ENCODE data around the gene GOLGA6A.
A peak's percentile ranks its signal among the peaks of the same experiment; 100 is the strongest.
"Not testable (repeated sequence)": the region's sequence is repeated elsewhere in the genome, so short reads cannot be mapped to it uniquely, and the experiment has no call there.

The GOLGA6A gene

DNA sequence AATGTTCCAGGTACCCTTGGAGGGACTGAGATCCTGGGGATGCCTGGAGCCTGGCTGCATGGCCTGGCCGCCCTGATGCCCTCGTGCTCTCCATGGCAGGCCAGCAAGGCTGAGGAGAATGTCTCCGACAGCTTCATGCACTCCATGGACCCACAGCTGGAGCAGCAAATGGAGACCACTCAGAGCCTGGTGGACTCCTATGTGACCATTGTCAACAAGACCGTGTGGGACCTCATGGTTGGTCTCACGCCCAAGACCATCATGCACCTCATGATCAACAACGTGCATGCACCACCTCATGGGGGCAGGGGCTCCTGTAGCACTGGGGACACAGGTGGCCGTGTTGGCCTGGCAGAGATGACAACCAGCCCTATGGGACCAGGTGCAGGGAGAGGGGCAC lies 19.7 kb downstream of the GOLGA6A start:
- Histone ChIP-seq H3K27me3 (no peaks in the 10 kb centered on the region), H3K9ac (no peak overlapping the region), H3K4me2 (no peak overlapping the region), H3K36me3 (no peaks in the 10 kb centered on the region), H3K27ac (no peak overlapping the region), H4K20me1 (no peaks in the 10 kb centered on the region), H3K4me3 (no peak overlapping the region), H3K4me1 (peaks cover 9% of the 10 kb centered on the region), H3K9me3 (no peaks in the 10 kb centered on the region)
- TF ChIP-seq Cebpa-rat (IDR thresholded peaks at IDR 0.05) = no peak

DNA sequence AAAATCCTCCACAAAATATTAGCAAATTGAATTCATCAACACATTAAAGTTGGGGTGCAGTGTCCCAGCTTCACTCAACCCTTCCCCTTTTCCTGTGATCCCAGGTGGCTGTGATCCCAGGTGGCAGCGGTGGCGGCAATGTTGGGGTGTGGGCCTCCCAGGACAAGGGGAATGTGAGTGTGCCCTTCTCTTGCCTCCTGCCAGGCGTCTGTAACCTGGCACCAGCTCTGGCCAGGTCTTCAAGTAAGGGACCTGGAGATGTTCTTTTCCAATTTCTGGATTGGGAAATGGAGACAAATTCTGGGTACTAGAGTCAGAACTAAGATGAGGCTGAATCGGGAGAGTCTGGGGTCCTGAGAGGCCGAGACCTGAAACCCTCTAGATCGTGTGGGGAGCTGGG lies 20.1 kb downstream of the GOLGA6A start:
- Histone ChIP-seq H3K9ac (no peak overlapping the region), H3K4me1 (peaks cover 9% of the 10 kb centered on the region)
- no peak for TF ChIP-seq Cebpa-rat (IDR thresholded peaks at IDR 0.05)

DNA sequence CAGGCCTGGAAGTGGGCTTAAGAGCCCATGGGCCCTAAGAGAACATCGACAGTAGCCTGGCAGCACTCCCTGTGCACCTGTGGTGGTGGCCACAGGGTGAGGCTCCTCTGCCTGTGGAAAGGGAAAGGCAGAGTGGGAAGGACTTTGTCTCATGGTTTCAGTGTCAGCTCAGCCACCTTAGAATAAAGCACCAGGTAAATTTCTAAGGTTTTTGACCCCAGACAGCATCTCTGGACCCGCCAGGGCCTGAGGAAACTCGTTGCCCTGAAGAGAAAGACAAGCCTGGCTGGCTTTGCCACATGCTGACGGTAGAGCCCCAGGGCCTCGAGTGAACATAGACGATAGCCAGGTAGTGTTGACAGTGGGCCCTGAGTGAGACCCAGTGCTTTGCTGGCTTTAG lies 22.1 kb downstream of the GOLGA6A start:
- Histone ChIP-seq H3K27ac (no peak overlapping the region), H3K4me1 (peaks cover 9% of the 10 kb centered on the region), H3K4me3 (no peak overlapping the region), H3K4me2 (no peak overlapping the region), H4K20me1 (no peaks in the 10 kb centered on the region), H3K9me3 (no peaks in the 10 kb centered on the region), H3K36me3 (no peaks in the 10 kb centered on the region), H3K27me3 (no peaks in the 10 kb centered on the region), H3K9ac (no peak overlapping the region)
- TF ChIP-seq Cebpa-rat (IDR thresholded peaks at IDR 0.05) = no peak

More for the DNA sequence above, 20.1 kb downstream of the GOLGA6A start:
- H4K20me1 ChIP-seq = no peaks in the 10 kb centered on the region
- H3K36me3 ChIP-seq = no peaks in the 10 kb centered on the region
- no peak overlapping the region for H3K4me2 ChIP-seq
- no peaks in the 10 kb centered on the region for H3K9me3 ChIP-seq
- H3K4me3 ChIP-seq = no peak overlapping the region
- H3K27ac ChIP-seq = no peak overlapping the region
- H3K27me3 ChIP-seq = no peaks in the 10 kb centered on the region

GRCh38 chr15:74059050-74059833 lies 23.1 kb downstream of the GOLGA6A start:
- not testable (repeated sequence) for H3K36me3 ChIP-seq, H3K27me3 ChIP-seq, H3K9me3 ChIP-seq, H3K9ac ChIP-seq, H4K20me1 ChIP-seq, H3K4me3 ChIP-seq, H3K4me1 ChIP-seq, H3K27ac ChIP-seq
- H3K4me2 ChIP-seq = peak overlapping the region; percentile 29

- not testable (repeated sequence) for H3K4me1 ChIP-seq, H3K9ac ChIP-seq, H3K36me3 ChIP-seq, H3K27ac ChIP-seq, H3K4me3 ChIP-seq, H3K27me3 ChIP-seq, H3K9me3 ChIP-seq, H3K4me2 ChIP-seq, H4K20me1 ChIP-seq
Measured at GRCh38 chr15:74056330-74056729, 26.0 kb downstream of the GOLGA6A start.

DNA sequence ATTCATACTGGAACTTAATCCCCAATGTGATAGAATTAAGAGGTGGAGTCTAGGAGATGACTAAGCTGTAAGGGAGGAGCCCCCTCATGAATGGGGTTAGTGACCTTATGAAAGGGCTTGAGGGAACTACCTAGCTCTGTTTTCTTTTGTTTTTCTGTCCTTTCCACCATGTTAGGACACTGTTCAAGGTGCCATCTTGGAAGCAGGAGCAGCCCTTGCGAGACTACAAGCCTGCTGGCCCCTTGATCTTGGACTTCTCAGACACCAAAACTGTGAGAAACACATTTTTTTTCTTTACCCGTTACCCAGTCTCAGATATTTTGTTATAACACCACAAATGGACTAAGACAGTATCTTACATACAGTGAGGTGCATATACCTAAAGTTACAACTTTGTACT lies 26.5 kb downstream of the GOLGA6A start:
- no peak for TF ChIP-seq Cebpa-rat (IDR thresholded peaks at IDR 0.05)
- Histone ChIP-seq H3K9me3 (no peaks in the 10 kb centered on the region), H3K27me3 (no peaks in the 10 kb centered on the region), H3K4me1 (peaks cover 9% of the 10 kb centered on the region), H3K27ac (no peak overlapping the region), H3K9ac (no peak overlapping the region), H4K20me1 (no peaks in the 10 kb centered on the region), H3K36me3 (no peaks in the 10 kb centered on the region), H3K4me3 (no peak overlapping the region), H3K4me2 (no peak overlapping the region)

DNA sequence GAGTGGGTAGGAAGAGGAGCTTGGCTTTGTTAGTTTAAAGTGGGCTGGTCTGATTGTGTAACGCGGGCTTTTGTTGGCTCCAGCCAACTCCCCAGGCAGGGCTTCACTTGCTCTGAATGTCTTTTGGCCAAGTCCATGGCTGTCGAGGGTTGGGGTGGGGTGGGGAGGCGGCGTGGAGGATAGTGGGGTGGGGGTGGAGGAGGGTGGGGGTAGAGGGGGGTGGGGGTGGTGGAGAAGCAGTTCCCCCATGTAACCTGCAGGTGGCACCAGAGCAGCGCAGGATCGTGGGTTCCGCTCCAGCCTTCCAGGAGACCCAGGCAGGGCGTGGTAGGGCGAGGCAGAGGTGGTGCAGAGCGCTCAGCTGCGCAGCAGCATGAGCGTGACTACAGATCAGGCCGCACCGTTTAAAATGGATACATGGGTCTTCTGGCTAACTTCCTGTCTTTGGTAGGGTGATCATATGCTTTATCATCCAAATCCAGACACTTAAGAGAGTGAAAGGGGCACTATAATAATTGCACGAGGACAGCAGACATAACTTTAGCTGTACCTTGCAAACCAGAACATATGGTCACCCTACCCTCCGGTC lies 28.3 kb downstream of the GOLGA6A start:
- no peaks in the 10 kb centered on the region for H3K9me3 ChIP-seq
- no peaks in the 10 kb centered on the region for H3K27me3 ChIP-seq
- H3K4me2 ChIP-seq = no peak overlapping the region
- no peak overlapping the region for H3K9ac ChIP-seq
- no peak overlapping the region for H3K4me3 ChIP-seq
- H3K27ac ChIP-seq = no peak overlapping the region
- H4K20me1 ChIP-seq = no peaks in the 10 kb centered on the region
- no peaks in the 10 kb centered on the region for H3K36me3 ChIP-seq
- H3K4me1 ChIP-seq = peaks cover 2% of the 10 kb centered on the region
- no peak for TF ChIP-seq Cebpa-rat (IDR thresholded peaks at IDR 0.05)

DNA sequence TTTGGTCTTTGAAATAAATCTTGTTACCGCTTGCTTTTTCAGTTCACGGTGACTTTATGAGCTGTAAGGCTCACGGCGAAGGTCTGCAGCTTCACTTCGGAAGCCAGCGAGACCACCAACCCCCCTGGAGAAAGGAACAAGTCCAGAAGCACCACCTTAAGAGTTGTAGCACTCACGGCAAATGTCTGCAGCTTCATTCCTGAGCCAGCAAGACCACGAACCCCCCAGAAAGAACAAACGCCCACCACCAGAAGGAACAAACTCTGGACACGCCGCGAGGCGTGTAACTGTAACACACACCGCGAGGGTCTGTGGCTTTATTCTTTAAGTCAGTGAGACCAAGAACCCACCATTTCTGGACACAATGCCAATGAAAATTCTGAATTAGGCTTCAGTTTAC lies 28.8 kb downstream of the GOLGA6A start:
- no peaks in the 10 kb centered on the region for H3K27me3 ChIP-seq
- no peak overlapping the region for H3K9ac ChIP-seq
- no peak overlapping the region for H3K27ac ChIP-seq
- no peak for TF ChIP-seq Cebpa-rat (IDR thresholded peaks at IDR 0.05)
- H3K4me2 ChIP-seq = no peak overlapping the region
- no peaks in the 10 kb centered on the region for H4K20me1 ChIP-seq
- H3K9me3 ChIP-seq = no peaks in the 10 kb centered on the region
- H3K4me3 ChIP-seq = no peak overlapping the region
- H3K4me1 ChIP-seq = peaks cover under 1% of the 10 kb centered on the region
- H3K36me3 ChIP-seq = no peaks in the 10 kb centered on the region

GRCh38 chr15:74052271-74053260 lies 29.8 kb downstream of the GOLGA6A start:
- not testable (repeated sequence) for H3K36me3 ChIP-seq, H3K27ac ChIP-seq, H3K4me3 ChIP-seq, H4K20me1 ChIP-seq, H3K9ac ChIP-seq, H3K4me2 ChIP-seq, H3K9me3 ChIP-seq, H3K27me3 ChIP-seq
- peaks cover 10% of the 10 kb centered on the region for H3K4me1 ChIP-seq
